Stimulated activated CD8-positive, alpha-beta memory T cell treated with anti-CD3 and anti-CD28 coated beads, Interleukin-15, amount 100 ng/mL, for 48 hours (primary cell): ENCODE data around the gene NSUN4.
"Not testable (repeated sequence)": the region's sequence is repeated elsewhere in the genome, so short reads cannot be mapped to it uniquely, and the experiment has no call there.

Source experiments
- DNase-seq, 2 donors: peaks; one replicate each; pipeline ENCODE4 v3.0.0-alpha.2; 2020; ENCODE audit warnings: low read depth in 2 of 2

The NSUN4 gene

DNA sequence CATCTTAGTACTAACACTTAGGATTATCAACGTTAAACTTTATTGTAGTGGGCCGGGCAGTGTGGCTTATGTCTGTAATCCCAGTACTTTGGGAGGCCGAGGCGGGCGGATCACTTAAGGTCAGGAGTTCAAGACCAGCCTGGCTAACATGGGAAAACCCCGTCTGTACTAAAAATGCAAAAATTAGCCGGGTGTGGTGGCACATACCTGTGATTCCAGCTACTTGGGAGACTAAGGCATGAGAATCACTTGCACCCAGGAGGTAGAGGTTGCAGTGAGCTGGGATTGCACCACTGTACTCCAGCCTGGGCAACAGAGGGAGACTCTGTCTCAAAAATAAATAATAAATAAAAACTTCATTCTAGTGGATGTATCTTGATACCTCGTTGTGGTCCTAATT is 25.2 kb downstream of the NSUN4 start:
- not testable (repeated sequence) for DNase-seq

DNA sequence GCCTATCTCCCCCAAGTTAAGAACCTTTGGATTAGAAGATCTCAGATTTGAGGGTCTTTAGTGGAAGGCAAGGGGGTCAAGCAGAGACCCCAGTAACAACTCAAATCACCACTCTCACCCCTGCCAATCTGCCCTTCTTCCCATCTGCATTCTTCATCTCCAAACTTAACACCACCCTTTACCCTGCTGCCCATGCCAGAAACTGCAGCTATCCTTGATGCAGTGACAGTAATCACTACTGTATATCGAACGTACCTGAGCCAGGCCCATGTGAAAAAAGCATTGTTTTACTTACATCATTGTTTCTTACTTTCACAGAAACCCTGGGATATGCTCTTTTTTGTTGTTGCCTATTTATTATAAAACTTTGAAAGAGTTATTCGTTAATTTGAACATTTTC is 26.5 kb downstream of the NSUN4 start:
- no peak for DNase-seq

- not testable (repeated sequence) for DNase-seq
Observed at GRCh38 chr1:46367701-46368100, 27.1 kb downstream of the NSUN4 start.

DNA sequence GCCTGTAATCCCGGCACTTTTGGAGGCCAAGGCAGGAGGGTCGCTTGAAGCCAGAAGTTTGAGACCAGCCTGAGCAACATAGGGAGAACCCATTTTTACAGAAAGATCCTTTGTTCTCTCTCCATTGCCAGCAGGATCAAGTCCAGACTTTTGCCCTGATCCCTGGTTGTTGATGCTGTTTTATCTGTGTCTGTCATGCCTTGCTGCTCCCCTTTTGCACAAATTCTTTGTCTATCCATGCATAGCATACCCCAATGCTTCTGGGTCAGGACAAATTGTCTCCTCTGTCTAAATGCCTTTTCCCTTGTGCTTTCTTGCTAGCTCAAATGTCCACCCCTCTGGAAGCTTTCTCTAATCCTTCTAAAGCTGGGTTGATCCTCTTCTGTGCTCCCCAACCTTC is 28.2 kb downstream of the NSUN4 start:
- DNase-seq = no peak

GRCh38 chr1:46369542-46370213 is 29.1 kb downstream of the NSUN4 start:
- no peak for DNase-seq

DNA sequence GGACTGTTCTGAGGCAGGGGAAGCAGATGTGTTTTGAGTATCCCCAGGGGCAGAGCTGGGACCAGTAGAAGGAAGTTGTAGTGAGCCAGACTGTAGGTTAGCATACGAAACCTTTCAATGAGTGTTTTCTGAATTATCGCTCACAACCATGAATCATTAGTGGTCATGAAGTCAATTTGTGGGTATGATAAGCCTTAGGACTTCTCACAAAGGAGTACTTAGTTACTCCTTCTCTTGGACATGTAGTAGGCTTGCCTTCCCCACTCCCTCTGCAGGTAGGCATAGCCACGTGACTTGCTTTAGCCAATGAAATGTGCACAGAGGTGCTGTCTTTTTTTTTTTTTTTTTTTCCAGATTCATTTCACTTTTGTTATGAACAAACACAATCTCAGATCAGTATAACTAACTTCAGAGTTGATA is 29.6 kb downstream of the NSUN4 start:
- DNase-seq = no peak

DNA sequence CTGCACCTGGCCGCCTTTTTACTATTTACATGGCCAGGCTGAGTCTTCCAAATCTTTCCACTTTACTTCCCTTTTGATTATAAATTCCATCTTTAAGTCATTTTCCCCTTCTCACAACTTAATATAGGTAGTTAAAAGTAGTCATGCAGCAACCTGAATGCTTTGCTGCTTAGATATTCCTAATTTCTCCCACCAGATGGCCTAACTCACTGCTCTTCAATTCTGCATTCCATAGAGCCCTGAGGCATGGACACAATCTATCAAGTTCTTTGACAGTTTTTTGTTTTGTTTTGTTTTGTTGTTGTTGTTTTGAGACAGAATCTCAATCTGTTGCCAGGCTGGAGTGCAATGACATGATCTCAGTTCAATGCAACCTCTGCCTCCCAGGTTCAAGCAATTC is 31.8 kb downstream of the NSUN4 start:
- DNase-seq = no peak

DNA sequence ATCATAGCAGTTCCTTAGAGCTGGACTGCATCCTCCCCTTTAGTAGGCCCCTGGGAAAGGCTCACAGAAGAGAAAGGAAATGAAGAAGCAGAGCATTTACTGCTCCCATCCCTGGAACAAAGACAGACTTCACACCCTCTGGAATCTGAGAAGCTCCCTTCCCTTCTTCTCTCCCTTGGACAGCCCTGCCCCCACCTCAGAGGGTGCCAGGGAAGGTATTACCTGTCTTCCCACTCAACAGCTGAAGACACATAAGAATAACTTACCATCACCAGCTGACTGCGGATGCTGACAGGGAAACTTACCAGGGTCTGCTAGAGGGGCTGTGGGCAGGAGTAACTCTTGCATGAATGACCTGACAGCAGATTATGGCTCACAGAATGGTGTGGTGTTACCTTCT is 39.4 kb downstream of the NSUN4 start:
- no peak for DNase-seq

- DNase-seq = no peak
Observed at GRCh38 chr1:46380508-46380907, 39.9 kb downstream of the NSUN4 start.

- DNase-seq = no peak
Observed at GRCh38 chr1:46393510-46393909, 52.9 kb downstream of the NSUN4 start.

- DNase-seq = no peak
Observed at GRCh38 chr1:46394108-46394871, 53.7 kb downstream of the NSUN4 start, which contains the start of gene FAAH. Gene FAAH (plus strand): TSS chr1:46394317. CDS start chr1:46394349, 32 bp downstream.

DNA sequence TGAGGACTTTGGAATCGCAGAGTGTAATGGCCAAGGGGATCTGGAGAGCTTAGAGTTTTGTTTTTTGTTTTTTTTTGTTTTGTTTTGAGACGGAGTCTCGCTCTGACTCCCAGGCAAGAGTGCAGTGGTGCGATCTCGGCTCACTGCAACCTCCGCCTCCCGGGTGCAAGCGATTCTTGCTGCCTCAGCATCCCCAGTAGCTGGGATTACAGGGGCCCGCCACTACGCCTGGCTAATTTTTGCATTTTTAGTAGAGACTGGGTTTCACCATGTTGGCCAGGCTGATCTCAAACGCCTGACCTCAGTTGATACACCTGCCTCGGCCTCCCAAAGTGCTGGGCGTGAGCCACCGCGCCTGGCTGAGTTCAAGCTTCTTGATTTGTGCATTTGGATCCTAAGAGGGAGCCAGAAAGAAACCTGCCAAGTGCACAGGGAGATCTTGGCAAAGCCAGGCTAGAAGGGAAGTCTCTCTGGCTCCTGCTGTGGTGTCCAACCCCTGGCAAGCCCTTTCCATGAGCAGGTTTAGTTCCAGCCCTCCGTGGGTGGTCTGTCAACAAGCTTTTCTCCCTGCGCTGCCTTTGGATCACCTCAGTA is 54.4 kb downstream of the NSUN4 start:
- DNase-seq = no peak

GRCh38 chr1:46396441-46397398 is 56.1 kb downstream of the NSUN4 start:
- DNase-seq = no peak

- DNase-seq = no peak
Observed at GRCh38 chr1:46399307-46399706, 58.7 kb downstream of the NSUN4 start.

DNA sequence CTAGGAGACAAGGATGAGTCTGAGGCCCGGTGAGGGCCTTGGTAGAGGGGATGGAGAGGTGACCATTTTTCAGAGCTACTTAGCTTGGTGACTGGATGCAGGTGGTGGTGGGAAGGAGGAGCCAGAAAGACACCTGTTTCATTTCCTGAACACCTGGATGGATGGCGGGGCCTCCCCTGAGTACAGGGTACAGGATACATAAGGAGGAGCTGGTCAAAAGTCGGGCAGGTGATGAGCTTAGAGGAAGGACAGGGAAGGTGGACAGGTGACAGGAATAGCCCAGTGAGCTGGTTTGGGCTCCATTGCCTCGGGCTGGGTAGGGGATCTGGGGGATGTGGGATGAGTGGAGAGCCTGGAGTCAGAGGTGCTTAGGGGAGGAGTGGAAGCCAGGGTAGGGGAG is 59.8 kb downstream of the NSUN4 start:
- no peak for DNase-seq

DNA sequence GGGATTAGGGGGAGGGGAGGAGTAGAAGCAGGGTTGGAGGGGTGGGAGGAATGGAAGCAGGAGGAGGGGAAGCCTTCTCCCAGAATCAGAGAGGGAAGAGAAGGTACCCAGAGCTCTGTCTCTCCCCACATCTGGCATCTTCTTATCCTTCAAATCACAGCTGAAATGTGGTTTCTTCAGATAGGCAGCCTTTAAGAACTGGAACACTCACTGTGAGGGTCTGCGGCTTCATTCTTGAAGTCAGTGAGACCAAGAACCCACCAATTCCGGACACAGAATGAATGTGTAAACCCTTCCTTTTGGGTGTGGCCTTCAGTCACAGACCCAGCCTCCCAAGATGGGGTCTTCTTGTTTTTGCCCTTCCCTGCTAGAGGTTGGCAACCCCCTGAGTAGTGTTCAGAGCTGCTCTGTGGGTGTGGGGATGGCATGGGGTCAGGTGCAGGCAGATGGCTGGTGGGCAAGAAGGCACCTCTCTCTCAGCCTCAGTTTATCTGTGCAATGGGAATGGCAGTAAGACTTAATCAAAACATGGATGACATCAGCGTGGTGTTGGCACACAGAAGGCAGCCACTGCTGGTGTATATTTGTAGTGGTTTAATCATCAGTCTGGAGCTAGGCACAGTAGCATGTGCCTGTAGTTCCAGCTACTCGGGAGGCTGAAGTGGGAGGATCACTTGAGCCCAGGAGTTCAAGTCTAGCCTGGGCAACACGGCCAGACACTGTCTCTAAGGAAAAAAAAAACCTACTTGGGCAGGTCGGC is 60.7 kb downstream of the NSUN4 start:
- DNase-seq = no peak

GRCh38 chr1:46401964-46402626 is 61.5 kb downstream of the NSUN4 start:
- DNase-seq = no peak

- no peak for DNase-seq
Observed at GRCh38 chr1:46403916-46404315, 63.3 kb downstream of the NSUN4 start.

DNA sequence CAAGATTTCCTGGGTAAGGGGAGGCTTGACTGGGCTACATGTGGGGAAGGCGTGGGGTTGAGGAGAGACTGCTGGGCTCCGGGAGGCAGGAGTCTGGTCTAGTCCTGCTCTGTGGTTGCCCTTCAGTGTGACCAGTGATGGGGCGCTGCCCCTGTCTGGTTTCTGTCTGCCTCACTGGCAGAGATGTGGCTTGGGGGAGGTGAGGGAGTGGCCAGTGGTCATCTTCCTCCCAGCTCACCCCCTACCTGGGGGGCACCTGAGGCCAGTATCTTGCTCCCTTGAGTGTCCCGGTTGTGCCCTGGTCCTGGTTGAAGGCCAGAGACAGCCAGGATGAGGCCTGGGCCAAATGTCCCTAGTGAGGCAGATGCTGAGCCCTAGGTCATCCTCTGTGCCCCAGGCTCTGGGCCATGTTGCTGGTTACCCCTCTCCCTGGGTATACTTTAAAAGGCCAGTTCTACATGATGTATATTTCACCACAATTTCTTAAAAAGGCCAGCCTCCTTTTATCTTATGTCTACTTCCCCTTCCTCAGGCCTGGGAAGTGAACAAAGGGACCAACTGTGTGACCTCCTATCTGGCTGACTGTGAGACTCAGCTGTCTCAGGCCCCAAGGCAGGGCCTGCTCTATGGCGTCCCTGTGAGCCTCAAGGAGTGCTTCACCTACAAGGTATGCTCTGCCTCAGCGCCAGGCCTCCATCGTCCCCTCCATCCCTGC is 64.0 kb downstream of the NSUN4 start:
- no peak for DNase-seq

DNA sequence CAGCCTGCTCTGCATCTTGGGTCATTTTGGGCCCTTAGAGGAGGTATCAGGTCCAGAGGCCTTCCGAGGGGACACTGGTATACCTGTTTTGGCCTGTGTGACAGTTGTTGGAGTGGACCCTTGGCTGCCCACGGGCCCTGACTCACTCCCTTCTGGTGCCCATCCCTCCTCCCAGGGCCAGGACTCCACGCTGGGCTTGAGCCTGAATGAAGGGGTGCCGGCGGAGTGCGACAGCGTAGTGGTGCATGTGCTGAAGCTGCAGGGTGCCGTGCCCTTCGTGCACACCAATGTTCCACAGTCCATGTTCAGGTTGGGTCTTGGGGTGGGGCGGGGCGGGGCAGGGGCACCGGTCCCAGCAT is 64.6 kb downstream of the NSUN4 start:
- DNase-seq = no peak
